Measurements from ENCODE around the gene LAS1L. TPM values are rescaled to one million over a fixed set of nuclear protein-coding genes. Genes with fewer than 3 reads are reported as not detected.

LAS1L gene
- polyA plus RNA-seq, 1 donor from 2014 or later: 40.0 TPM

GRCh38 chrX:65545456-65545855 lies 10.9 kb upstream of the LAS1L start:
- no peak overlapping the region for H3K9ac ChIP-seq (ENCODE audit: low read length)
- no peaks in the 10 kb centered on the region for H4K20me1 ChIP-seq (ENCODE audit: insufficient read depth)
- no peak overlapping the region for H2AFZ ChIP-seq (ENCODE audit: low read depth, low read length)
- no peaks in the 10 kb centered on the region for H3K9me2 ChIP-seq (ENCODE audit: insufficient read depth, low read length)
- no peaks in the 10 kb centered on the region for H3K36me3 ChIP-seq (ENCODE audit: insufficient read depth, low read length)
- H3K9me3 ChIP-seq (ENCODE audit: low read length): no peaks in the 10 kb centered on the region
- H3F3A ChIP-seq (ENCODE audit: insufficient read depth, low read length, poor library complexity, severe bottlenecking): no peaks in the 10 kb centered on the region
- no peak overlapping the region for H3K4me2 ChIP-seq (ENCODE audit: low read length)
- no peak overlapping the region for H3K4me3 ChIP-seq (ENCODE audit: low read length)
- no peaks in the 10 kb centered on the region for H3K27me3 ChIP-seq (ENCODE audit: insufficient read depth, low read depth, low read length)
- H3K27ac ChIP-seq (ENCODE audit: low read length): no peak overlapping the region
- no peaks in the 10 kb centered on the region for H3K79me2 ChIP-seq (replicated peaks; ENCODE audit: insufficient read depth, low read length)
- no peak for TF ChIP-seq POLR2AphosphoS5 (IDR thresholded peaks at IDR 0.05)
- no peak for TF ChIP-seq EP300 (conservative IDR thresholded peaks at IDR 0.05; ENCODE audit: poor library complexity, severe bottlenecking)
- no peak for TF ChIP-seq EZH2 (IDR thresholded peaks at IDR 0.05; ENCODE audit: borderline replicate concordance, insufficient read depth, low read length, poor library complexity, severe bottlenecking)
- TF ChIP-seq MXI1 (conservative IDR thresholded peaks at IDR 0.05; ENCODE audit: poor library complexity, severe bottlenecking): no peak
- no peak for TF ChIP-seq SMC3 (conservative IDR thresholded peaks at IDR 0.05; ENCODE audit: poor library complexity)
- TF ChIP-seq REST (IDR thresholded peaks at IDR 0.05; ENCODE audit: borderline replicate concordance): no peak
- no peak for TF ChIP-seq CTCF (IDR thresholded peaks at IDR 0.05; ENCODE audit: poor library complexity, severe bottlenecking)
- TF ChIP-seq TAF1 (IDR thresholded peaks at IDR 0.05; ENCODE audit: low read depth): no peak
- no peak for TF ChIP-seq RAD21 (conservative IDR thresholded peaks at IDR 0.05)

- no peaks in the 10 kb centered on the region for H3K27me3 ChIP-seq (ENCODE audit: insufficient read depth, low read depth, low read length)
- peaks cover 9% of the 10 kb centered on the region for H3K79me2 ChIP-seq (replicated peaks; ENCODE audit: insufficient read depth, low read length)
- H2AFZ ChIP-seq (ENCODE audit: low read depth, low read length): no peak overlapping the region
- H3K9me2 ChIP-seq (ENCODE audit: insufficient read depth, low read length): no peaks in the 10 kb centered on the region
- TF ChIP-seq POLR2AphosphoS5 (IDR thresholded peaks at IDR 0.05) (no peak), MXI1 (conservative IDR thresholded peaks at IDR 0.05; ENCODE audit: poor library complexity, severe bottlenecking) (no peak), CTCF (IDR thresholded peaks at IDR 0.05; ENCODE audit: poor library complexity, severe bottlenecking) (no peak), RAD21 (conservative IDR thresholded peaks at IDR 0.05) (no peak), SMC3 (conservative IDR thresholded peaks at IDR 0.05; ENCODE audit: poor library complexity) (no peak), EZH2 (IDR thresholded peaks at IDR 0.05; ENCODE audit: borderline replicate concordance, insufficient read depth, low read length, poor library complexity, severe bottlenecking) (no peak), EP300 (conservative IDR thresholded peaks at IDR 0.05; ENCODE audit: poor library complexity, severe bottlenecking) (no peak), REST (IDR thresholded peaks at IDR 0.05; ENCODE audit: borderline replicate concordance) (no peak), TAF1 (IDR thresholded peaks at IDR 0.05; ENCODE audit: low read depth) (no peak)
- no peak overlapping the region for H3K4me2 ChIP-seq (ENCODE audit: low read length)
- H3K27ac ChIP-seq (ENCODE audit: low read length): no peak overlapping the region
- H3K36me3 ChIP-seq (ENCODE audit: insufficient read depth, low read length): no peaks in the 10 kb centered on the region
- H3F3A ChIP-seq (ENCODE audit: insufficient read depth, low read length, poor library complexity, severe bottlenecking): no peaks in the 10 kb centered on the region
- H3K4me3 ChIP-seq (ENCODE audit: low read length): no peak overlapping the region
- H3K9ac ChIP-seq (ENCODE audit: low read length): no peak overlapping the region
- H3K9me3 ChIP-seq (ENCODE audit: low read length): no peaks in the 10 kb centered on the region
- no peaks in the 10 kb centered on the region for H4K20me1 ChIP-seq (ENCODE audit: insufficient read depth)
Observed at GRCh38 chrX:65537229-65537628, 2.6 kb upstream of the LAS1L start.

Data from neural cell (in vitro differentiated cells).